ENCODE results near the gene ASIC2.

GRCh38 chr17:32970281-32970680 lies 322.8 kb downstream of the ASIC2 start:
- TF ChIP-seq CTCF (tag by site-specific recombination; IDR thresholded peaks at IDR 0.05) (no peak), ZSCAN23 (tag by site-specific recombination; IDR thresholded peaks at IDR 0.05) (no peak), ZNF362 (tag by site-specific recombination; IDR thresholded peaks at IDR 0.05) (no peak), REST (tag by site-specific recombination; IDR thresholded peaks at IDR 0.05) (no peak), EGR2 (tag by site-specific recombination; IDR thresholded peaks at IDR 0.05; ENCODE audit: low read depth) (no peak)
